Measurements from ENCODE around the gene JMJD4.
A peak's percentile ranks its signal among the peaks of the same experiment; 100 is the strongest.

JMJD4 gene, protein sequence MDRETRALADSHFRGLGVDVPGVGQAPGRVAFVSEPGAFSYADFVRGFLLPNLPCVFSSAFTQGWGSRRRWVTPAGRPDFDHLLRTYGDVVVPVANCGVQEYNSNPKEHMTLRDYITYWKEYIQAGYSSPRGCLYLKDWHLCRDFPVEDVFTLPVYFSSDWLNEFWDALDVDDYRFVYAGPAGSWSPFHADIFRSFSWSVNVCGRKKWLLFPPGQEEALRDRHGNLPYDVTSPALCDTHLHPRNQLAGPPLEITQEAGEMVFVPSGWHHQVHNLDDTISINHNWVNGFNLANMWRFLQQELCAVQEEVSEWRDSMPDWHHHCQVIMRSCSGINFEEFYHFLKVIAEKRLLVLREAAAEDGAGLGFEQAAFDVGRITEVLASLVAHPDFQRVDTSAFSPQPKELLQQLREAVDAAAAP

DNA sequence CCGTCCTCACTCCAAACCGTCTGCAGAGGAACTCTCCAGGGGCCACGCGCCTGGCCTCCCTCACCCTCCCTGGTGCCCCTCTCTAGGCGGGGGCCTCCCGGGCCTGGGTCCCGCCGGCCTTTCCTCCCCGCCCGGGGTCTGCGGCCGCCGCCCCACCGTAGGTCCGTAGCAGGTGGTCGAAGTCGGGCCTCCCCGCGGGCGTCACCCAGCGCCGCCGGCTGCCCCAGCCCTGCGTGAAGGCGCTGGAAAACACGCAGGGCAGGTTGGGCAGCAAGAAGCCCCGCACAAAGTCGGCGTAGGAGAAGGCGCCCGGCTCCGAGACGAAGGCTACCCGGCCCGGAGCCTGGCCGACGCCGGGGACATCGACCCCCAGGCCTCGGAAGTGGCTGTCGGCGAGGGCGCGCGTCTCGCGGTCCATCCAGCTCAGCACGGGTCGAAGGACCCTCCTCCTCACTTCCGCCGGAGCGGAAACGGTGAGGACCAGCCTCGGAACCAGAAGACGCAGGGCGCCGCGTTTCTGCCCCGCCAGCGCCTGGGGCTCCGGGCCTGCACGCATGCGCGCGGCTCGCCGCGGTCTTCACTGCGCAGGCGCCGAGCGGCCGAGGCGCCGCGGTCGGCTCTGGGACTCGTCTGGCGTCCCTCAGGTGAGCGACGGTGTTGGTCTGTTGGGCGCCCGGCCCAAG is at the start of gene JMJD4, which contains the start of gene SNAP47:
TSS of gene JMJD4 (minus strand) at position 447 of the 683 bp plus-strand sequence. CDS start at position 418, 29 bp downstream.
TSS of gene SNAP47 (plus strand) at position 580 of the 683 bp plus-strand sequence. CDS start 12,302 bp downstream, outside the sequence.
- DNase-seq, result peak; percentile 94

DNA sequence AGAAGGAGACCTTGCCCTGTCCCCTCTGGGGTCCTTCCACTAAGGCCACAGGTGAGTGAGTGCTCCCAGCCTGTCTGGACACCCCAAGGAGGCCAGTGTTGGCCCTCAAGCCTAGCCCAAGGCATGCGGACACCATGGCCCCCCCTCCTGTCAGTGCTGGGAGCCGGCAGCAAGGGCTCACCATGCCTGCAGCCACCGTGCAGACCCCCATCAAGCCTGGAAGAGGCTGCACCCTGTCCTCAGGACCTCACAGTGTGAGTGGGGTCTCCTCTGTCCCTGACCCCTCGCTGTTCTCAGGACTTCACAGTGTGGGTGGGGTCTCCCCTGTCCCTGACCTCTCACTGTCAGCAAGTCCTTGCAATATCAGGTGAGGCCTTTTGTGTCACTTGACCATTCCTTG is 47.1 kb upstream of the JMJD4 start:
- no peak for DNase-seq

DNA sequence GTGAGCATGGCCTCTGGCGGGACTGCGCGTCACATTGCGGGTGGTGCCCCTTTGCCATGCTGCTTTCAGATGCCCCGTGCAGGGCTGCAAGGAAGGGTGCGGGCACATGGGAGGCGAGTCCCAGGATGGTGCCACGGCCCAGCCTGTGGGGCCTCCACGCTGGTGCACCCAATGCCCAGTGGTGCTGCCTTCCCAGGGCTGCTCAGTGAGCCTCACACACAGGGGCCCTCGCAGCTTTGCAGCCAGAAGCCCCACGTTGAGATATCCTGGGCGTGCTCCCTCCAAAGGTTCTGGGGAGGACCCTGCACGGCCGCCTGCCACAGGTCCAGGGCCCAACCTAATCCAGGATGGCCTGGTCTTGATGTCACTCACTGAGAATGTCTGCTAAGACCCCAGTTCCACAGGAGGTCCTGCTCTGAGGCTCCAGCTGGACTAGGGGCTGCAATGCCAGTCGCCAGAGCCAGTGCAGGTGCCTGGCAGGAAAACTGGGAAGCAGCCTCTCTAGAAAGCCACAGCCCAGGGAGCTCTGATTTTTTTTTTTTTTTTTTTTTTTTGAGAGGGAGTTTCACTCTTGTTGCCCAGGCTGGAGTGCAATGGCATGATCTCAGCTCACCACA is 46.3 kb upstream of the JMJD4 start:
- DNase-seq, result no peak

DNA sequence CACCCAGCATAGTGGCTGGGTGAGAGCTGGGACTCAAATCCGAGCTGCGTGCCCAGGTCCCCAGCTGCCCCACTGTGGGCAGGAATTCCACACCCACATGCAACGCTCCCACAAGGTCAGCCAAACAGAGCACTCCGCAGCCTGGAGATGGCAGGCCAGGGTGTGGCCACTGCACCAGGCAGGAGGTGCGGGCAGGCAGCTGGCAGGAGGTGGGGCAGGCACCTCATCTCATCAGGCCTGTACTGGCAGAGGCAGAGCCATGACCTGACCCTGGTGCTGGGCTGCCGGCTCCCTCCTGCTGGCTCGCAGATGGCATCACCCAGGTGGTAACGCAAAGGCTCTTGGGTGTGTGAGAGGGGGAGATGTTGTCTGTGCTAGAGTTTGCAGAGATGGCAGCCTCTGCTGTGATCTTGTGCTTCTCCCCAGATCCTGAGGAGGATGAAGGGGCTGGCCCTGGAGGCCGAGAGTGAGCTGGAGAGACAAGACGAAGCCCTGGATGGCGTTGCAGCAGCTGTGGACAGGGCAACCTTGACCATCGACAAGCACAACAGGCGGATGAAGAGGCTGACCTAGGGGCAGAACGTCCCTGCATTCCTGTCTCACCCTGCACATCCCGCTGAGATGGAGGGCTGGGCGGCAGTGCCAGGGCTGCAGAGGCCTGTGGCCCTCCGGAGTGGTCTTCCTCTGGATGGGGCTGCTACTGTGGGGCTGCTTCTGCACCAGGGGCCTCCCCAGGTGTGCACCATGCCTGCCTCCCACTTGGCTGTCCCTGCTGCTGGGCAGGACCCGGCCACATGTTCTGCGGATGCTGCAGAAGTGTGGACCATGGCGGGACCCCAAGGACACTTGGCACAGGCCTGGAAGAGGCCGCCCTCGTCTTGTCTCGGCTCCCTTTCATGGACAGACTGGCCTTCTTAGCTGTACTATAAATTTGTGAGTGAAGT is 45.3 kb upstream of the JMJD4 start:
- DNase-seq, result no peak

DNA sequence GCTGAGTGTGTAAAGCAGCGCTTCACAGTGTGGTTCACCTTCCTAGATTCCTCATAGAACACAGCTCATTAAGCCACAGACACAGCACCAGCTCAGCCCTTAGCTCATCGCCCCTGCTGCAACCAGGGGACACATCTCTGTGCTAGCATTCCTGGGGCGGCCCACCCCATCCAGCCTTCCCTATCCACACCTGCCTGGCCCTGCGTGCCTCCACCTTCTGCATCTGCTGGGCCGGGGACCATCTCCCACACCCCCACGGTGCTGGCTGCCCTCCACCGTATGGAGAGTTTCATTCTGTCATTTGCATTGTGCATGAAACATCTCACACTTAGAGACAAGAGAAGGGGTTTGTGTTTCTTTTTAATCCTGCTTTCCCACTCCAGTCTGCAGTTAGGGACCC is 44.6 kb upstream of the JMJD4 start:
- no peak for DNase-seq

DNA sequence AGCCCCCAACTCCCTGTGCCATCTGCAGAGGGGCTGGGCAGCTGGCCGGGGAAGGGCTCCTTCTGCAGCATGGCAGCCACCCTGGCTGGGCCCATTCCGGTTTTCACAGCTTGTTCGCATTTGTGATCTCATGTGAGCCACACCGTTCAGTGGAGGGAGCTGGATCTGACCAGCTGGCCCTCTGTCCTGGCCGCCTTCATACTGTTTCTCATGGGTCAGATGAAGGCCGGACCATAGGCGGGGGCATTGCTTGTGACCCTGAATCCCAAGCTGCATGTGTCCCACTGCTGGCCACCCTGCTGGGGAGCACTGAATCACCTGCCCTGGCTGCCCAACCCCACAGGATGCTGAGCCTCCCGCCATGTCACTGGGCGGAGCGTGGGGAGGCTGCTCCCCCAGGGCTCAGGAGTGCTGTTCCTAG is 43.9 kb upstream of the JMJD4 start:
- no peak for DNase-seq

DNA sequence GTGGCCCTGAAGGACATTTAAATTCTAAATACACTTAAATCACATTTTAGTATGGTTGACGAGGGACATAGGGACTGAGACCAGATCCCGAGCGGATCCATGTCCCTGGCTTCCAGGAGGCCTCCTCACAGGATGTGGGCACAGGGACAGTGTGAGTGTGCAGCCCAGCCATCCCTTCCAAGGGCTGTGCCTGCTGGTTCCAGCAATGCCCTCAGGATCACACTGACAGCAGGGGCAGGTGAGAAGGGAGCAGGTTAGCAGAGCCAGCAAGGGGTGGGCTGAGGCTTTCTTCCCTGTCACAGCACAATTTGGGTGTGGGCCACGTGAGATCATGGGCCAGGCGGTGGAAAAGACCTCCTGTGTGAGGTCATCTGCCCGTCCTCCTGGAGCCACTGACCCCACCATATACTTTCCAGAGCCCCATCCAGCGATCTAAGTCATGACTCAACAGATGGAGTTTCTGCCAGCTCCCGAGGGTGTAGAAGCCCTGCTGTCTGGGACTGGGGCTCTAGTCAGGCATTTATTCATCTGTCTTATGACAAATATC is 43.4 kb upstream of the JMJD4 start:
- DNase-seq, result no peak

DNA sequence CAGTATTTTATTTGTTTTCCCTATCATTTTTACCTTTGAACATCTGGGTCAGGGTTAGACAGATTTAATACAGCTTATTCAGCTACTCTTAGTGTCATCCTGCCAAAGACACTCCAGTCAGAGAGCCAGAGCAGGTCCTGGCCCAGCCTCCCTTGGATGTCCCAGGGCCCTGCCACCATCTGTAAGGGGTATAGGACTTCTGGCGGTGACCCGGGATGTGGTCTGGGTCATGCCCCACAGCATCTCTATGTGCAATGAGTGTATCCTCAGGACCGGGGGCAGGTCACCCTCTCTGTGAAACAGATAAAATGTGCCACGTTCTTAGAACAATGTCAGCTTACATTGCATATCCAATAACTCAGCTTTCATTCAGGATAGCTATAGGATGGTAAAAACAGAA is 42.5 kb upstream of the JMJD4 start:
- DNase-seq, result no peak

DNA sequence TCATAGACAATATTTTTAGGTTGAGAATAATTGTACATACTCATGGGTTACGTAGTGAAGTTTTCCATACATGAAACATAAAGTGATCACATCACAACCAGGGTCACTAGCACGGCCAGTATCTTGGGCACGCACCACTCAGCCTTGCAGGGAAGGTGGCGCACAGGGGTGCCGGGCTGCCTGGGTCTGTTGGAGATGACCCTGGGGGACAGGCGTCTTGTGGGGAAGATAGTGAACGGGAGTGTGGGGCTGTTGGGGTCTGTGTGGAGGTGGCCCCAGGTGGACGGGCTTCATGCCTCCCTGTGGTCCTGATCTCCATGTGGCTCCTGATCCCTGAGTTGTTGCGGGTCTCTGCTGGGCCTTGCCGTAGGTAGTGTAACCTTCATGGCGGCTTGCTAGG is 42.1 kb upstream of the JMJD4 start:
- no peak for DNase-seq

DNA sequence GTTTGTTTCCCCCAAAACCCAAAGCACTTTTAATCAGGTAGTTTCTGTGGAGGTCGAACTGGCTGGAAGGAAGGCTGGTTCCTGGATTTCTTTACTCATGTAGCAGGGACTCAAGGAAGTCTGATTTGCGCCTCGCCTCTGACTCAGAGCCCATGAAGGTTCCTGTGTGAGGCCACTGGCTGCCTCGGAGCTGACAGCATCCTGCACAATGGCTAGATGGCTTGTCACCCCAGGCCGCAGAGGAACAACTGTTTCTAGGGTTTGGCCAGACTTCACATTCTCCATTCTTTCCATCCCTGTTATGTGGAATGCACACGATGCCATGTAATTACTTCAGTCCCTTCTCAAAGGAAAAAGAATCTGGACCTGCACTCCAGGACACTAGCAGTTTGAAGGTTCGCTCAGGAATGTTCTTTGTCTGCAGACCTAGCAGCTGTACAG is 41.2 kb upstream of the JMJD4 start:
- no peak for DNase-seq

DNA sequence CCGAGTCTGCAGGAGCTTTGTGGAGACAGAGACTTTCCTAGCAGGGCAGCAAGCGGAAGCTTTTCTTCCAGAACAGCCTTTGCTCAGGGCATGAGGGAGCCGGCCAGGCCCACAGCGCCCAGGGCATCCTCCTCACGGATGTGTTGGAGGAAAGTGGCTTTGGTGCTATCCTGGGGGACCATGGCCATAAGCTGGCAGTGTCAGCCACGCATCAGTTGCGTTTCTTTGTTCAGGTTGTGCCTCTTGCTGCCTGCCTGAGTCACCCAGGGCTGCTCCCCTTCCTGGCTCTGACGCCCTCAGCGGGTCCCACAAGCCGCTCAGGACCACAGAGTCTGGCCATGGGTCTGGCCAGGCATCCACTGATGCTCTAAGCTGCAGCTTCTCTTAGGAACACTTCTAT is 40.7 kb upstream of the JMJD4 start:
- DNase-seq, result no peak

DNA sequence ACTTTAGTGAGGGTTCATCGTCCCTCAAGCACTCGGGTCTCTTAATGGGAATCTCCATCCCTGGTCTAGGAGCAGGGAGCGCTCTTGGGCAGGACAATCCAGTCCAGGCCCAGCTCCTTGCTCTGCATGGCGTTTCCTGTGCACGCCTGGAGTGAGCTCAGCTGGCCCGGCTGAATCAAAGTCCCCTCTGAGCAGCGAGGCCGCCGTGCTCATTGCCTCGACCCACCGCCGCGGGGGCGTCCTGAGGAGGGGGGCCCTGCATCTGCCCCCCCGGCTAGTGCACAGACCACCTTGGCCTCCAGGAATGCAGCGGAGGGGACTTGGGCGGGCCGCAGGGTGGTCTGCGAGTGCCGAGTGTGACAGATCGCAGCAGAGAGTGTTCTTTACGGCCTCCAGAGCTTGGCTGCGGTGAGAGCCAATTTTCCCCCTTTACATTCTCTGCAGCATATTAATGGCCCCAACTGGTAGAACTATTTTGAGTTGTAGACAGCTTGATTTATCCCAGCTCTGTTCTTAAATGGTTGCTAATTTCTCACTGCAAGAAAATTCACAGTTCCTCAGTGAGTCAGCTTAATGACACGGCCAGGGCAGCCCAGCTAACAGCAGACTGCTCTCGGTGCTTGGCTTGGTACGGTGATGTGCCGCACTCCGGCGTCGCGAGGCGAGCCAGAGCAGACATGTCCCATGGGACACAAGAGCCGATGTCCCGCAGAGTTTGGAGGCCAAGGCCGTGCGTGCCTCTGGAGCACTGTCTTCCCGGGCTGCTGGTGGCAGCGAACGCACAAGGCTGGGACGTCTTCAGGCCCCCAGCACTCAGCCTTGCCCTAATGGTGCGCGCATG is 39.9 kb upstream of the JMJD4 start:
- DNase-seq, result no peak

DNA sequence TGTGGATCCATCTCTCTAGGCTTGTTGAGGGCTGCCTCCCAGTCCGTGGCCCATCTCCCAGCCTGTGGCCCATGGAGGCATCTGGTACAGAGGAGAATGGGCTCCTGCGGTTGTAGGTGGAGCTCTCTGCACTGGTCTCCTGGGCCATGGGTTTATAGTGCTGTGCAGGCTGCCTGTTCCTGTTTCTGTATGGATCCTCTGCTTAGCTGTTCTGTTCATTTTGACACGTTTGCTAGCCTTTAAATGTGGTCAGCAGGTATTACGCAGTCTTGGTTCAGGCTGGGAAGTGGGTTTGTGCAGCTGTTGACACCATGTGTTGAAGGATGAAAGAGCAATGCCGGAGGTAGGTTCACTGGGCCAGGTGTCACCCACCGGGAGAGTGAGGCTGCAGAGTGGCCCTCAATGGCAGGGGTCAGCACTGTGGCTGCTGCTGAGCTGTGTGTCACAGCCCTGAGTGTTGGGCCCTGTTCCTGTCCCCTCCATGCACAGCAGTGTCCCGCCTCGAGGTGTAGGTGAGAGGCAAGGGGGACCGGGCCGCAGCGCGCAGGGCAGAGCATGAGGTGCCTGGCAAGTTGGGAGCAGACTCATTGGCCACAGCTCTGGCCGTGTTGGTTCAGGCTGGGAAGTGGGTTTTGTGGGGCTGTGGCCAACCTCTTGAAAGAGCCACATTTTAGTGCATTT is 39.1 kb upstream of the JMJD4 start:
- DNase-seq, result no peak

DNA sequence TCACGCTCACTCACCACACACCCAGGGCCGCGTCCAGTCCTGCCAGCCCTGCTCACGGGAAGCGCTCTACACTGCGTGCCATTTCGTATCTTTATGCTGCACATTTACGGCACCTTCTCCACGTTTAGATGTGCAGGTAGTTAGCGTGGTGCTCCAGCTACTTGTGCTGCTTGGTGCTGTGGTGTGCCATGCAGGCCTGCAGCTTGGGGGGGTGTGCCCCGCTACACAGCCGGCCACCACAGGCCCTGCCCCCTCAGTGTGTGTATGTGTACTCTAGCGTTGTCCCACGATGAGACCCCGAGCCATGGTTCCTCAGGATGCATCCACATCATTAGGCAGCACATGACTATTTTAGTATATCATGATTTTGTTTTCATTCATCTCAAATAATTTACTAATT is 38.5 kb upstream of the JMJD4 start:
- no peak for DNase-seq

DNA sequence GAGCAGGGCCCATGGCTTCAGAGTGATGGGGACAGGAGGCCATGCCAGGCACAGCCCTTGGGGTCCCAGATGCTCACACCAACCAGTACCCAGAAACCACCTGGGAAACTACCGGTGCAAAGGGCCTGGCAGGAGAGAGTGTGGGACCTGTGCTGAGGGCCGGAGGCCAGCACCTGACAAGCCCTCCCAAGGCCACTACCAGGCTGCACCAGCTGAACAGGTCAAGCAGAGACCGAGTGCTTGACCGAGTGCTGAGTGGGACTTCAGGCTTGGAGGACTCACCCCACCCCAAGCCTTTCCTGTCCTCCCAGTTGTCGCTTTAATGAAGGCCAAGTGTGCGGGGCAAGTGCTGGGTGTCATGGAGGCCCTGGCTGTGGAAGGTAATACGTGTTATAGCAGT is 36.7 kb upstream of the JMJD4 start:
- no peak for DNase-seq

DNA sequence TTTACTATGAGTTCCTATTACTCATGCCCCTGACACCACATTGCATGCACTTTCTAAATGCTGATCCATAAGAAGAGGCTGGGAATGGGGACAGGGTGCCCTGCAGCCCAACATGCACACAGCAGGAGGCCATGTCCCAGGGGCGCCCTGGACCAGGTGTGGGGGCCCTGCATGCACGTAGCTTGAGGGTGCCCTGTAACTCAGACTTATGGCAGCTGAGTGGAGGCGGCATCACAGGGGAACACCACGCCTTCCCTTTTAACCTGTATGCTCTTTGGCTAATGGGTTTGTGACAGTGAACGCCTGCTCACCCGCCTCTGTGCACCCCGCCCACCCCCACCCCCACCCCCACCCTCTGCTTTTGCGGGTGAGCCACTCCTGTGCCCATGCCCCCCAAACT is 36.2 kb upstream of the JMJD4 start:
- DNase-seq, result no peak

DNA sequence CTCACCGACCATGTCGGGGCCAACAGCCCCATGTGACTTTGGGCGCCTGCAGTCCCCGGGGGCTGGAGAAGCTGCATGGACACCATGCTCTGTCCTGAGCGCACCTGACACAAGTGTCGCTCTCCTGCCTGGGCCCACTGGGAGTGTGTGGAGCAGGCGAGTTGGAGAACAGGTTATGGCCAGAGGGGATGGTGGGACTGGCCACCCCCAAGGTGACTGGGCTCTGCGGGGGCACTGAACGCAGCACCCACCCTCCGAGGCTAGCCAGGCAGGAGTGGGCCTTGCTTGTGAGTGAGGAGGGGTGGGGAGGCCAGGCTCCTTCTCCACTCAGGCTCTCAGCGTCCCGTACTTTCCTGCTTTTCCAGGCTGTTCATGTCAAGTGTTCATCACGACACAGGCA is 35.7 kb upstream of the JMJD4 start:
- no peak for DNase-seq

DNA sequence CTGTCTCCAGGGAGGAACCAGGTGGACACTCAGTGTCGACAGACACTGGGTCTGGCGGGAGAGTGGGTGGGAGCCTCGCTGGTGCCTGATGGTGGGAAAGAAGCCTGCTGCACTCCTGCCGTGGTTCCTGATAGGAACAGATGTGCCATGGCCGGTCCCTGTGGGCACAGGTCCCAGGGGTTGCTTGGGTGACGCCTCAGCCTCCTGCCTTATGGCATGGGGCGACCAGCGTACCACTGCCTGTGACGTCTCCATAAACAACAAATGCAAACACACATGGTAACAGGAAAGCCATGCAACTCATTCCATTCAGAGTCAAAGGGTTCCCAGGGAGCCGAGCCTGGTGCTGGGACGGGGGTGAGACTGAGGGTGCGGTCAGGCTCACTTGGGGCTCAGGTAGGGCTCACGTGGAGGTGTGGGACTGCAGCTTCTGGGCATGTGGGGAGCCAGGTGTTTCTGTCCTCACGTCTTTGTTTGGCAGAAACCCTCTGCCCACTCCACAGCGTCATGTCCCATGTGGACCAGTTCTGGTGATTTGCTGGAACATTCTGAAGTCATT is 34.9 kb upstream of the JMJD4 start:
- DNase-seq, result no peak

DNA sequence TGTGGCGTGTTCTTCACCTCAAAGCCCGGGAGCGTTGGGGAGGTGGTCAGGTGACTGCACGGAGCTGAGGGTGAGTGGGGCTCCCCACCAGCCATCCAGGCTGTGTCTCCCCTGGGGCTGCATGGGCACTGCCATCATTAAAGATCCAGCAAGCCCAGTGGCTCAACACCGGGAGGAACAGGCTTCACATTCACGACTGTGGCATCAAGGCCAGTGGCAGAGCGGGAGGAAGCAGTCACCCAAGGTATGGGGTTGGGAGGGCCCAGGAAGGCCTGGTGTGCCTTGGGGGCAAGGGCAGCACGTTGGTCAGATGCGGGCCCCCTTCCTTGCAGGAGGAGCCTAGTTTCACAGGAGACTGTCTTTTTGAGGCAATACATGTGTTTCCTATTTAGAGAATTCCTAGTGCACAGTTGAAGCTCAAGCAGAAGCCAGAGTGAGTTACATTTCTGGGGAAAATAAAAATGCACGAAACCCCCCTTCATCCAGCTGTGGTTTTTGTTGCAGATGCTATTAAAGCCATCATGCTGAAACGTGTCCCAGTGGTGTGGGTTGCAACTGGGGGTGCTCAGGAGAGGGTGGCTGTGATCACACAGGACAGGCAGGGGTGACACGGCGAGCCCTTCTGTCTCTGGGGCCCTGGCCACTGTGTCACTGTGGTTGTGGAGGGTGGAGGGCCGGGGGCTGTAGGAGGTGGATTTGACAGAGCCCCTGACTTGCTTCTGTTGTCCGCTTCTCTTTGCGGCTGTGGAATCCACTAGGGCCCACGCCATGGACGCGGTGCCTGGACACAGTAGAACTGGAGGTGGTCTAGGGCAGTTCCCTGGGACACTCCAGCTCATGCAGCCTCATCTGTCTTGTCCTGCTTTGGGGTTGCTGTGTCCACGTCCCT is 34.2 kb upstream of the JMJD4 start:
- DNase-seq, result no peak

Data from activated naive CD4-positive, alpha-beta T cell treated with Interleukin-2 at 50 U/mL for 16 hours (primary cell).